Activated effector memory CD4-positive, alpha-beta T cell treated with anti-CD3 and anti-CD28 coated beads, Interleukin-2, amount 50 U/mL, for 16 hours (primary cell): Measurements from ENCODE around the gene FFAR3.

Experiments
- DNase-seq: peaks from one replicate; pipeline ENCODE4 v3.0.0-alpha.2; 2020

Gene FFAR3

DNA sequence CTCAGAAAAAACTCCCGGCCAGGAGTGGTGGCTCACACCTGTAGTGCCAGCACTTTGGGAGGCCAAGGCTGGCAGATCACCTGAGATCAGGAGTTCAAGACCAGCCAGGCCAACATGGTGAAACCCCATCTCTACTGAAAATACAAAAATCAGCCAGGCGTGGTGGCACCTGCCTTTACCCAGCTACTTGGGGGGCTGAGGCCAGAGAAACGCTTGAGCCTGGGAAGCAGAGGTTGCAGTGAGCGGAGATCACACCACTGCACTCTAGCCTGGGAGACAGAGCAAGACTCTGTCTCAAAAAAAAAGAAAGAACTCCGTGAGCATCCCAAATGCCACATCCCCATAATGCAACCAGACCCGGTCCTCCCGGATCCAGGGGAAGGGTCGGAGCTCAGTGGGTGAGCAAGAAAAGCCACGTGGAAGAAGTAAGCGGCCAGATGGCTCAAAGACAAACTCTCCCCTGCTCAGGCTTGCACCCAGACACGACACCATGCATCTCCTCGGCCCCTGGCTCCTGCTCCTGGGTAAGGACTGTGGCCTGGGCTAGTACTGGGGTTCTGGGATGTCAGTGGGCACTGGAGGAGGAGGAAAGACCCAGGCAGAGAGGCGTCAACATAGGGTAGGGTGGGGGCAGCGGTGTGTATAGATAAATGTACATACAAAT is 26.6 kb upstream of the FFAR3 start:
- no peak for DNase-seq

DNA sequence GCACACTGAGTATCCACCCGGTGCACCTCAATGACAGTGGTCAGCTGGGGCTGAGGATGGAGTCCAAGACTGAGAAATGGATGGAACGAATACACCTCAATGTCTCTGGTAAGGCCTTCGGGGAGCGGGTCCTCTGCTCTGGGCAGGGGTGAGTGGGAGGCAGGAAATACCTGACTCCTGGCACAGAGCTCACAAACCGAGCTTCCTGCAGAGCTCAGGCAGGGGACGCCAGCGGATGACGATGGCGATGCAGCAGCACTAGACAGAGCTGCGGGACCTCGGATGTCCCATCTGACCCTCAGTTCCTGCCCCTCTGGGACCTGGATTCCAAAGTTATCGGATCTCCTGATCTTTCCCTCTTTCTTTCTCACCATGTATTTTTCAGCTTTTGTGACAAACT is 25.4 kb upstream of the FFAR3 start:
- DNase-seq: peak; percentile 71

DNA sequence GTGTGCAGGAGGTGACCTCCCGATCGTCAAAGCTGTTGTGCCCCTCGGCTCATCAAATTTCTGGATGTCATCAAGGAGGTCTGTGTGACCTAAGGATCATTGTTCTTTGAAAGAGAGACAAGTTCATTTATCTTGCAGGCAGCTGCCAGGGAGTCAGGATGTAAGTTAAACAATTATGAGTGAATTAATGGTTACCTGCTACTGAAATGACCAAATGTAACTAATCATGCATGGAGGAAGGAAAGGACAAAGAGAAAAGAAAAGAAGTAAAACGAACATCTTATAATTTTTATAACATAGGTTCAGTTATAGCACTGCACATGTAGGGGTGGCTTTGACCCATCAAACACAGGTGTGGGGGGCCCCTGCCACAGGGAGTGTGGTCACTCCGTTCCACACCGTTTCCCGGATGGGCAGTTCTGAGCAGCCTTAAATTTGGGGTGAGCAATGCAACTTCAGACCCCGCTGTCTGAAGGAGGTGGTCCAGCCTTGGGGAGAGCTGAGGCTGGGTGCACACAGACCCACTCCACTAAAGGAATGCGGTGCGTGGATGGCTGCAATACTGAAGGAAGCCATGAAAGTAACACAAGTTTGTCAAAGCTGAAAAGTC is 24.0 kb upstream of the FFAR3 start:
- no peak for DNase-seq

DNA sequence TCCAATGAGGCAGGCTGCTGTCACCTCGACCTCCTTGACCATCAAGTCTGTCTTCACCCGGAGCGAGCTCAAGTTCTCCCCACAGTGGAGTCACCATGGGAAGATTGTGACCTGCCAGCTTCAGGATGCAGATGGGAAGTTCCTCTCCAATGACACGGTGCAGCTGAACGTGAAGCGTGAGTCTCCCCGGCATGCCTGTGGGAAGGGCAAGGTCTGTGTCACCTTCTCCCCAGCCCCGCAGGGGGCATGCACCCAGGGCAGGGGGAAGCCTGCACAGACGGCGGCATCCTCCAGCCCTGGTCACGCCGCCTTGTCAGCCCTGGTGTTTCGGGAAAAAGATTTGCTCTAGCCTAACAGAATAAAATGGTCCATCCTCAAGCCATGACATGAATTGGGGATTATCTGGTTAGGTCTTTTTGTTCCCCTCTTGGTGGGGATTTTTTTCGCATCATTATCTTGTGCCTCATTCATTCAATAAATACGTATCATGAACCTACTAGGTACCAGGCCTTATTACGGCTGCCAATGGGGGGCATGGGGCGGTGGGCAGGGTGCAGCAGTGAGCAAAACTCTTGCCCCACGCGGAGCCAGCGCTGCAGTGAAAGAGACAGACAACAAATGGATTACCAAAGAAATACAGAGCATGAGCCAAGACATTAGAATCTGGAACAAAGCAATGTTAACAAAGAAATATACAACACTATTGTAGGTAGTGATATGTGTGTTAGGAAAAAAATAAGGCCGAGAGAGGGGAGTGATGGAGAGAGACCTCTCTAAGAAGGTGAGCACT is 21.9 kb upstream of the FFAR3 start:
- no peak for DNase-seq

GRCh38 chr19:35337097-35337983 is 20.9 kb upstream of the FFAR3 start:
- DNase-seq: no peak

- DNase-seq: no peak
Measured at GRCh38 chr19:35337984-35338296, 20.3 kb upstream of the FFAR3 start.

DNA sequence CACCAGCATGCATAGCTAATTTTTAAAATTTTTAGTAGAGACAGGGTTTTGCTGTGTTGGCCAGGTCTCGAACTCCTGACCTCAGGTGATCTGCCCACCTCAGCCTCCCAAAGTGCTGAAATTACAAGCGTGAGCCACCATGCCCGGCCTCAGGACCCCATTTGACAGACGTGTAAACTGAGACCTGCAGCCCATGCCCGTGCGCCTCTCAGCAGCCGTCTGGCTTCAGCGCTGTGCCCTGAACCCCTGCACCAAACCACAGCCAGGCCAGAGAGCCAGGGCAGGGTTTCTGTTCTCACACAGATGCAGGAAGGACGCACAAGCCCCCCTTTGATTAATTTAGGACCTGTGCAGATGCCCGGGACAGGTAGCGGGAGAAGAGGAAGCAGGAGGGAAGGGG is 17.8 kb upstream of the FFAR3 start:
- DNase-seq: no peak

- DNase-seq: no peak
Measured at GRCh38 chr19:35341006-35341405, 17.3 kb upstream of the FFAR3 start.

DNA sequence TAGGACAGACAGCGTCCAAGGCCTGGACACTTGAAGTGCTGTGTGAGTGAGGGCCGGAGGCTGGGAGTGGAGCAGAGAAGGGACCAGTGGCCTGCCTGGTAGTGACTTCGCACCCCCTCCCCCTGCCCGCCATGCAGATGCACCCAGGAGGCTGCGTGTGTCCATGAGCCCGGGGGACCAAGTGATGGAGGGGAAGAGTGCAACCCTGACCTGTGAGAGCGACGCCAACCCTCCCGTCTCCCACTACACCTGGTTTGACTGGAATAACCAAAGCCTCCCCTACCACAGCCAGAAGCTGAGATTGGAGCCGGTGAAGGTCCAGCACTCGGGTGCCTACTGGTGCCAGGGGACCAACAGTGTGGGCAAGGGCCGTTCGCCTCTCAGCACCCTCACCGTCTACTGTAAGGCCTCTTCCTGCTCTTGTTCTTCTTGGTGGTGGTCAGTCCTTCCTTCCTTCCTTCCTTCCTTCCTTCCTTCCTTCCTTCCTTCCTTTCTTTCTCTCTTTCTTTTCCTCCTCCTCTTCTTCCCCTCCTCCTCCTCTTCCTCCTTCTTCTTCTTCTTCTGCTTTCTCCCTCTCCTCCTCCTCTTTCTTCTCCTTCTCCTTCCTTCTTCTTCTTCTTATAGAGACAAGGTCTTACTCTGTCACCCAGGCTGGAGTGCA is 16.6 kb upstream of the FFAR3 start:
- no peak for DNase-seq

DNA sequence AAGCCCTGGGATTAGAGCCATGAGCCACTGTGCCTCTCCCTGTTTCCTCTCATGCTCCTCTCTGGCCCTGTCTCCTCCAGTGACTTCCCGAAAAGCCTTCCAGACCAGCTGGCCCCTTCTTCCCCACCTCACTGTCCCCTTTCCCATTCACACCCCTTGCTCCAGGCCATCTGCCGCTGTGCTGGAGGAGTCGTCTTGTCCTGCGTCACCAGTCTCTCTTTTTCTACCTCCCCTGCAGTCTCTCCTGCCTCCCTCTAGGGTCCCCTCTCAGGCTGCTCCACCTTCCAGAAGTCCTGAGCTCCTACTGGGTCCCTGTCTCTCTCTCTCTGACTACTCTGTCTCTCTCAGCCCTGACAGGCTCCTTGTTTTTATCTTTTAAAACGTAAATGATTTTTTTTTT is 15.8 kb upstream of the FFAR3 start:
- DNase-seq: no peak

DNA sequence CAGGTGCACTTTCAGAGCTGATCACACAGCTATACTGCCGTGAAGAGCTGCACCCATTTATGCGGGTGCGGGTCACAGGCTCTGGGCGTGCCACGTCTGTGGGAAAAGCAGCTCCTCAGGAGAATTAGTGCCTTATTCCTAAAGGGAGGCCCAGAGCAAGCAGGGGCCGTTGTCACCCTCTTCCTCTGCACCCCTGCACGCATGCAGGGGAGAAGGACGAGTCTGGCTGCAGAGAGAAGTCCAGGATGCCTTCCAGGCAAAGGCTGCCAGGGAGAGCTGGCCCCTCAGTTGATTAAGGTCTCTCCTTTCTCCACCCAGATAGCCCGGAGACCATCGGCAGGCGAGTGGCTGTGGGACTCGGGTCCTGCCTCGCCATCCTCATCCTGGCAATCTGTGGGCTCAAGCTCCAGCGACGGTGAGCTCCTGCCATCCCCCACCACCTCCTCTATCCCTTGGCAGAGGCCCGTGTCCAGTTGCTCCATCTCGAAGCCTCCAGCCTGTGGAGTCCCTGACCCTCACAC is 13.7 kb upstream of the FFAR3 start:
- peak; percentile 57 for DNase-seq

- DNase-seq: no peak
Measured at GRCh38 chr19:35345671-35346111, 12.6 kb upstream of the FFAR3 start.

- peak; percentile 88 for DNase-seq
Measured at GRCh38 chr19:35346193-35347052, 11.8 kb upstream of the FFAR3 start.

DNA sequence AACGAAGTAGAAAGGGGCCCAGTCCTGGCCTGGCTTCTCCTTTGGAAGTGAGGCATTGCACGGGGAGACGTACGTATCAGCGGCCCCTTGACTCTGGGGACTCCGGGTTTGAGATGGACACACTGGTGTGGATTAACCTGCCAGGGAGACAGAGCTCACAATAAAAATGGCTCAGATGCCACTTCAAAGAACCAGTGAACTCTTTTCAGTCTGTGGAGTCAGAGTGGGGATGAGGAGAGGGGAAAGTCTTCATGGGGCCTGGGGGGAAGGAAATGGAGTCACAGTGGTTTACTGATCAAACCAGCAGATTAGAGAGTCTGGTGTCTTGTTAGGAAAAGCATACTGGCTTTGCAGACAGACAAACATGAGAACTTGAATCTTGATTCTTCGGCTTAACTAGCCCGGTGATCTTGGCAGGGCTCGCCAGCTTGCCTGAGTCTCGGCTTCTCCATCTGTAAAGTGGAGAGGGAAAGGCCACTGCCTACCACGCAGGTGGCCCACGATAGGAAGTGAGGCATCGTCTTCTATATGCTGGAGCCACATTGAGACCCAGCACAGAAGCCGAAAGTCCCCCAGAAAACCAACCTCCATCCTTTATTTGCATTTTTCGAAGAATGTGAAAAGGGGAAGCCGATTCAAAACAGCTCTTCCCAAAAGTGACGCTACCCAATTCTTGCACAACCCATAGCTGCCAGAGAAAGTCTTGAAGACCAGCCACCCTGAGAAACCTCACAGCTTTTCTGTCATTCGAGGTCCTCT is 10.9 kb upstream of the FFAR3 start, which contains the start of gene FFAR1:
FFAR1 (plus strand) TSS at position 732 of the 759 bp plus-strand sequence. CDS start 3,650 bp downstream, outside the sequence.
- DNase-seq: peak; percentile 73

DNA sequence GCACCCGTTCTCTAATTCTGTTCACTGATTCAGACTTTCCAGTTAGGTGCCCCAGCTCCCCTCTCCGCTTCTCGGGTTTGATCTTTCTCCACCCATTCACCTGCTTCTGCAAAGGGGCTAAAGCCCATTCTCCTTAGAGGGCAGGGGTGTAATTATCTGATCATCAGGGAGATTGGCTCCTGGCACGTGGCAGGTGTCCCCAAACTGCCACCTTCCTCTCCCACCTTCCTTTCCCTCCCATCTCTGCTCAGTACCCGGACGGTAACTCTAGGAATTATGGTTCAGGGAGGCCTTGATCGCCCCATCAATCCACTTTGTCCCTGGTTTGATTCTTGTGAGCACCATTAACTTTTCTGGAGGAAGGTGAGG is 10.3 kb upstream of the FFAR3 start:
- DNase-seq: no peak

GRCh38 chr19:35348911-35349611 is 9.2 kb upstream of the FFAR3 start:
- DNase-seq: peak; percentile 55

- DNase-seq: peak; percentile 60
Measured at GRCh38 chr19:35349614-35350521, 8.4 kb upstream of the FFAR3 start.

DNA sequence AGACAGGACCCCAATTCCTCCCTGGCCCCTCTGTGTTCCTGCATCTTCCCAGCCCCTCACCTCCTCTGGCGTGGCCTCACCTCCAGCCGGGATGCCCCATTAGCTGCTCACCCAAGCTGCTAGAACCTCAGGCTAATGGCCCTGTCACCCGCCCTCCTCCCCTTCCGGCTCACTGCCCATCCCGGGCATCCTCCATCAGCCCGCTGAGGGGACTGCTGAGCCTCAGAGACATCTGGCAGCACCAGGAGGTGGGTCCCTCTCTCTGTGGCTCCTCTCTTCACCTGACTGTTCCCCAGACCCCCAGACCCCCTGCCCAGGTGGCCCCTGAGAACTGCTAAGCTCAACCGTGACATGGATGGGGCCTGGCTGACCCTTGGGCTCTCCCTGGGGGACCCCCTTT is 7.7 kb upstream of the FFAR3 start:
- DNase-seq: peak; percentile 59
